NT2/D1 (cell line): ENCODE data around the gene MUC5B.

Experiments
- SUZ12 ChIP-seq: IDR thresholded peaks from 2 replicates; pipeline ENCODE4 v1.6.1; 2011; ENCODE audit not compliant: insufficient read length, insufficient read depth; ENCODE audit errors: extremely low read depth
- YY1 ChIP-seq: IDR thresholded peaks from 2 replicates; pipeline ENCODE4 v1.6.1; 2011; ENCODE audit not compliant: insufficient read length, insufficient read depth

GRCh38 chr11:1232883-1233321 lies 10.0 kb downstream of the MUC5B start:
- TF ChIP-seq YY1, result no peak
- TF ChIP-seq SUZ12, result no peak
